Mucosa of descending colon (tissue), 3 donors: ENCODE data around the gene MAP10. TPM values are rescaled to one million over a fixed set of nuclear protein-coding genes. Genes with fewer than 3 reads are reported as not detected.

Experiments
- ATAC-seq: fragments of 200-7000 bp; cut with Tn5 transposase; one replicate; pipeline ENCODE4 v1.9.1; 2020; ENCODE audit warnings: mild to moderate bottlenecking, moderate library complexity
- DNase-seq, 3 donors: peaks; one replicate each; pipeline ENCODE4 v3.0.0-alpha.2; 2020
- H3K36me3 ChIP-seq: fragments of 200-600 bp; one replicate; pipeline ENCODE4 v1.8.0; 2021; ENCODE audit warnings: low read depth, mild to moderate bottlenecking
- H3K4me1 ChIP-seq: fragments of 200-600 bp; one replicate; pipeline ENCODE4 v1.8.0; 2021; ENCODE audit warnings: low read depth, mild to moderate bottlenecking
- H3K4me3 ChIP-seq: fragments of 200-600 bp; one replicate; pipeline ENCODE4 v1.8.0; 2021; ENCODE audit warnings: mild to moderate bottlenecking
- H3K9me3 ChIP-seq: fragments of 200-600 bp; one replicate; pipeline ENCODE4 v1.8.0; 2021; ENCODE audit warnings: mild to moderate bottlenecking
- CTCF ChIP-seq: fragments of 200-600 bp; IDR thresholded peaks from one replicate; pipeline ENCODE4 v1.8.0; 2022; ENCODE audit warnings: antibody characterized with exemption, mild to moderate bottlenecking
- intact Hi-C, 2 donors: fragments of 100-400 bp; cut with DNase I in 1 of 2; cut with micrococcal nuclease in 1 of 2; formaldehyde crosslinking; loops; one replicate each; pipeline versions ENCODE4 v1.11.0 to v1.11.1; 2022; cut with DNase I, micrococcal nuclease
- long read RNA-seq, 2 donors: library from polyadenylated mRNA; unstranded; transcript quantifications; one replicate each; pipeline ENCODE4 v2.0.0, GENCODE V29; 2019 to 2021
- total RNA-seq, 3 donors: library from RNA; stranded (reverse); fragmentation: NEBNext Ultra II Directional in 2 of 3; extraction: Animal tissue kit (Norgen Biotek cat#: 25700) in 2 of 3; gene quantifications; one replicate each; pipeline versions ENCODE4 v1.2.1 to v1.2.4, GENCODE V29; 2021 to 2023
- donor health status: DM: no; HTN: no; CAD: no; lungs with moderate emphysema.
- donor health status: DM: no; HTN: no; CAD: no.
- donor health status: DM: no; HTN: yes; CAD: no.

Gene MAP10, protein sequence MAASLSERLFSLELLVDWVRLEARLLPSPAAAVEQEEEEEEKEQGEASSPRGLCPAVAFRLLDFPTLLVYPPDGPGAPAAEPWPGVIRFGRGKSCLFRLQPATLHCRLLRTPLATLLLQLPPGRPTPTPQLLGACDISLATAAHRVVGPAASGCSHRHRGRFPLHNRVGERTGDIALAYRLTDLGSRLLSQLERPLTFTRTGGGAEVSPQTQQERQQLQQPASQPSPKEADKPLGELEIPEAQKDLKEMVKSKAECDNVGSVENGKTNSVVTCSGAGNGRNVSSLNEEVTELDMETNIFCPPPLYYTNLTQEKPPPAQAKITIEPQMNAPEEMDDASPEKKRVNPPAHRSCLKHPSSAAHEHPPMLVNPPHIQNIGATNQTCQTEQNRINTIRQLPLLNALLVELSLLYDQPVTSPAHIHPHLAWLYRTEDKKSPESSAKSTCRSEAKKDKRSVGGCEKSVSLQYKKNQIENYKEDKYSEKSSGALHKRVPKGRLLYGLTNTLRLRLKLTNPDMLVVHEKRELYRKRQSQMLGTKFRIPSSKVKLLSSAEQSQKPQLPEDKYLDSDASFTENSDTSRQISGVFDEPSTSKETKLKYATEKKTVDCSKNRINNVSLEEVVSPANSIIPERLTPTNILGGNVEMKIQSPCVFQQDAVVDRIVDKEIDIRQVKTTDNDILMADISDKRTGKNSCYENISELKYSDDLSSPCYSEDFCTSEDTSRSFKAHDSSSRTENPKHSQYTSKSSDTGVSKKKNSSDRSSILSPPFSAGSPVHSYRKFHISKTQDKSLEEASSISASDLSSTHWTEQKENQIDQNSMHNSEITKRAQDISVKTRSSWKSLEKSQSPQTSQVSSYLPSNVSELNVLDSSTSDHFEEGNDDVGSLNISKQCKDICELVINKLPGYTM
- total RNA-seq, result 1 to 10 TPM; 1.6 to 4.3 (median 2.2) TPM
- long read RNA-seq, donor 1, partial matches to known transcripts, result 0 of 3 reads
- long read RNA-seq, donor 1, other reads (novel, unspliced or antisense), result 0 of 3 reads
- long read RNA-seq, donor 2, partial matches to known transcripts, result 0 of 3 reads
- long read RNA-seq, donor 2, other reads (novel, unspliced or antisense), result 0 of 3 reads

GRCh38 chr1:232805269-232806185 is at the start of gene MAP10:
Gene MAP10, plus strand, starts transcription at chr1:232805416. Its CDS starts 34 bp downstream, at chr1:232805450.
- no peak for TF ChIP-seq CTCF
- no peaks in the 10 kb centered on the region for H3K36me3 ChIP-seq
- peaks cover 6% of the 10 kb centered on the region for H3K4me1 ChIP-seq
- ATAC-seq (peak; percentile 86), DNase-seq (peak; percentile 74 to 82 (median 79))
- intact Hi-C loops, result no loop called here
- H3K4me3 ChIP-seq, result peak within 1 kb of the TSS; percentile 46
- H3K9me3 ChIP-seq, result no peaks in the 10 kb centered on the region

DNA sequence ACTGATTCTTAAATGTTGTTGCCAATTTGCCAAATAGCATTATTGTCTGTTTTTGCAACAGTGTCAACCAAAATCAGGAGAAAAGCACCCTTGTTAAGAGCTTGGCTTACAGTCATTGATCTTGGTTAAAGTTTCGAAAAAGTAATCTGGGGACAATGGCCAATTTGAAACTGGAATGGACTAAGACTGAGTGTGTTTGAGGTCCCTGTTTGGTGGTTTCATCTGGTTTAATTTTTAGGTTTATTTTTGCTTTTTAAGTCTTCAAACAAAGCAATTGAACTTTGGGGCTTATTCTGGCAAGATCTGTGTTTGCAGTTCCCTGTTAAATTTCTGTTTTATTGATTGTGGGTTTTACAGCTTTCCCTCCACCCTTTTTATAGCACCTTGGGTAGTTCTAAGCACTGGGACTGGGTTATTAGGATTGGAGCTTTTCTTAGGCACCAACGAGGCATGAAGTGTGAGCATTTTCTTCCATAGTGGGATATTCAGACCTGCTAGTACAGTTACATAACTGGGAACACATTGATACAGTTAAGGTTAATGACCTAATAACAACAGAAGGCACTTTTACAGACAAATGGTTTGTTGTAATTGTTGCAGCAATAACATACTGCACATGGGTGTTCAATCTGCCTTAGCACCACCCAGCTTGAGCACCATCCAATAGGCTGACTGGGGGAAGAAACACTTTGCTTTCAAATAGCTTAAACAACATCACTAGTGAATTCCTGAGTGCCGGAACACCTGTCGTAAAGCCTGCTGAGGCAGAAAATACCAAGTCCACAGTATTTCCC is 40.6 kb upstream of the MAP10 start:
- DNase-seq (peak in 2 of 3 donors; percentile 38 to 77), ATAC-seq (peak; percentile 83)
- Histone ChIP-seq H3K36me3 (no peaks in the 10 kb centered on the region), H3K4me3 (no peak overlapping the region), H3K4me1 (peaks cover 34% of the 10 kb centered on the region), H3K9me3 (peaks cover 7% of the 10 kb centered on the region)
- intact Hi-C loops, result no loop called here
- TF ChIP-seq CTCF, result no peak

- TF ChIP-seq CTCF, result no peak
- intact Hi-C loops, result no loop called here
- Histone ChIP-seq H3K4me1 (peaks cover 34% of the 10 kb centered on the region), H3K36me3 (no peaks in the 10 kb centered on the region), H3K4me3 (no peak overlapping the region), H3K9me3 (peaks cover 7% of the 10 kb centered on the region)
- no peak for DNase-seq
- ATAC-seq, result no peak
Measured at GRCh38 chr1:232765542-232765941, 39.7 kb upstream of the MAP10 start.

DNA sequence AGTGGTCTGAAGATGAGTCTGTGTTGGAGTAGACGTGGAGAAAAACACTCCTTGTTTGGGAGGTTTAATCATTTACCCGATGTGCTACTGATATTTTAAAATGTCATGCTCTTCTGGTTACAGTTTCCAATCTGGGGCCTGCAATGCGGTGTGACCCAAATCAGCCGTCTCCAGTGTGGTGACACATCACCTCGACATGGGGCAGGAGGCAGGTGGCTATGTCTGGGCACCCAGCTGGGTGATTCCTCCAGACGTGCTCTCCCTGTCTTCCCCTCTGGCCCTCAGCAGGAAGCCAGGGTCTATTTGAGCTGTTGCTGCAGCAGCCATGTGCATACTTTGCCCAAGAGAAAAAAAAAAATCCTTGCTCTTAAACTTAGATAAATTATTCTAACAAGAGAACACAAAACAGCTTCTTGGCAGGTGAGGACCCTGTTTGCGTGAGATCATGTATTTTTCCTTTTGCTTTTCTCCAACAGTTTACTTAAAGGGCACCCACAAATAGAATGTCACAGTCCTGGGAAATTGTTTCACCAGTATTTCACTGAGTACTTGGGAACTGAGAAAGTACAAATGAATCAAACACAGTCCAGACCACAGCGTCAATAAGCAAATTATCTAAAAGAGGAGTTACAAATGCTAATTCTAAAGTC is 38.9 kb upstream of the MAP10 start:
- peaks cover 7% of the 10 kb centered on the region for H3K9me3 ChIP-seq
- intact Hi-C loops, result no loop called here
- no peak for TF ChIP-seq CTCF
- ATAC-seq, result peak; percentile 2
- no peaks in the 10 kb centered on the region for H3K36me3 ChIP-seq
- peak in 1 of 3 donors; percentile 43 for DNase-seq
- H3K4me1 ChIP-seq, result peaks cover 34% of the 10 kb centered on the region
- no peak overlapping the region for H3K4me3 ChIP-seq
